ENCODE data around the gene DSEL. TPM values are rescaled to one million over a fixed set of nuclear protein-coding genes. Genes with fewer than 3 reads are reported as not detected.

The DSEL gene
- total RNA-seq, 1 experiment from 2014 or later = 24.9 TPM

GRCh38 chr18:67509741-67510391, 6.7 kb downstream of the DSEL start:
- DNase-seq (ENCODE audit: low spot score) = peak; percentile 36
- no peak overlapping the region for H3K4me3 ChIP-seq (ENCODE audit: low read depth, low read length, poor library complexity, severe bottlenecking)
- CTCF ChIA-PET = no interaction called here

GRCh38 chr18:67508146-67508545, 8.4 kb downstream of the DSEL start:
- Histone ChIP-seq H3K4me3 (ENCODE audit: low read depth, low read length, poor library complexity, severe bottlenecking) (no peak overlapping the region), H3K9me3 (ENCODE audit: low read depth, low read length, poor library complexity, severe bottlenecking) (no peaks in the 10 kb centered on the region), H3K27me3 (replicated peaks; ENCODE audit: insufficient read depth, low read depth, low read length, poor library complexity) (no peaks in the 10 kb centered on the region), H3K4me1 (ENCODE audit: insufficient read depth, low read length, poor library complexity, severe bottlenecking) (peaks cover 7% of the 10 kb centered on the region), H3K36me3 (ENCODE audit: insufficient read depth, low read length, poor library complexity, severe bottlenecking) (peaks cover 48% of the 10 kb centered on the region), H3K27ac (ENCODE audit: low read depth, low read length, poor library complexity, severe bottlenecking) (no peak overlapping the region)
- no TSS peak for BruUV-seq (replicated peaks)
- POLR2A ChIA-PET (ENCODE audit: low non-redundant PET) = no interaction called here
- TF ChIP-seq CTCF (conservative IDR thresholded peaks at IDR 0.05; ENCODE audit: low read depth, low read length) = no peak
- no peak for TF ChIP-seq EZH2 (IDR thresholded peaks at IDR 0.05; ENCODE audit: borderline replicate concordance, low read depth, low read length, poor library complexity, severe bottlenecking)
- CTCF ChIA-PET = no interaction called here
- intact Hi-C loops (cut with micrococcal nuclease; ENCODE audit: unreplicated experiment) = no loop called here
- DNase-seq (ENCODE audit: low spot score) = no peak

More at GRCh38 chr18:67509741-67510391, 6.7 kb downstream of the DSEL start:
- peak overlapping the region; percentile 9 for H3K27ac ChIP-seq (ENCODE audit: low read depth, low read length, poor library complexity, severe bottlenecking)
- intact Hi-C loops (cut with micrococcal nuclease; ENCODE audit: unreplicated experiment) = loop anchor here (10.0 kb wide), 3 partner anchors 85 to 1155 kb away; no protein-coding TSS in a partner anchor
- peaks cover 65% of the 10 kb centered on the region for H3K36me3 ChIP-seq (ENCODE audit: insufficient read depth, low read length, poor library complexity, severe bottlenecking)
- TF ChIP-seq EZH2 (IDR thresholded peaks at IDR 0.05; ENCODE audit: borderline replicate concordance, low read depth, low read length, poor library complexity, severe bottlenecking) (no peak), CTCF (conservative IDR thresholded peaks at IDR 0.05; ENCODE audit: low read depth, low read length) (no peak)
- no peaks in the 10 kb centered on the region for H3K27me3 ChIP-seq (replicated peaks; ENCODE audit: insufficient read depth, low read depth, low read length, poor library complexity)
- POLR2A ChIA-PET (ENCODE audit: low non-redundant PET) = no interaction called here
- H3K9me3 ChIP-seq (ENCODE audit: low read depth, low read length, poor library complexity, severe bottlenecking) = no peaks in the 10 kb centered on the region
- BruUV-seq (replicated peaks) = no TSS peak
- H3K4me1 ChIP-seq (ENCODE audit: insufficient read depth, low read length, poor library complexity, severe bottlenecking) = peaks cover 6% of the 10 kb centered on the region

- POLR2A ChIA-PET (ENCODE audit: low non-redundant PET) = no interaction called here
- CTCF ChIA-PET = no interaction called here
- BruUV-seq (replicated peaks) = no TSS peak
Observed at GRCh38 chr18:67504739-67505138, 11.8 kb downstream of the DSEL start.

More at GRCh38 chr18:67504739-67505138, 11.8 kb downstream of the DSEL start:
- TF ChIP-seq EZH2 (IDR thresholded peaks at IDR 0.05; ENCODE audit: borderline replicate concordance, low read depth, low read length, poor library complexity, severe bottlenecking) (no peak), CTCF (conservative IDR thresholded peaks at IDR 0.05; ENCODE audit: low read depth, low read length) (no peak)
- intact Hi-C loops (cut with micrococcal nuclease; ENCODE audit: unreplicated experiment) = no loop called here
- no peaks in the 10 kb centered on the region for H3K27me3 ChIP-seq (replicated peaks; ENCODE audit: insufficient read depth, low read depth, low read length, poor library complexity)
- peaks cover 15% of the 10 kb centered on the region for H3K36me3 ChIP-seq (ENCODE audit: insufficient read depth, low read length, poor library complexity, severe bottlenecking)
- H3K27ac ChIP-seq (ENCODE audit: low read depth, low read length, poor library complexity, severe bottlenecking) = no peak overlapping the region
- DNase-seq (ENCODE audit: low spot score) = no peak
- no peaks in the 10 kb centered on the region for H3K9me3 ChIP-seq (ENCODE audit: low read depth, low read length, poor library complexity, severe bottlenecking)
- H3K4me3 ChIP-seq (ENCODE audit: low read depth, low read length, poor library complexity, severe bottlenecking) = no peak overlapping the region
- H3K4me1 ChIP-seq (ENCODE audit: insufficient read depth, low read length, poor library complexity, severe bottlenecking) = peaks cover 3% of the 10 kb centered on the region

All from A673 (cell line).